Measurements from ENCODE around the gene GZMM. TPM values are rescaled to one million over a fixed set of nuclear protein-coding genes. Genes with fewer than 3 reads are reported as not detected.

The GZMM gene
- total and polyA plus RNA-seq, 7 donors = 0.11 to 0.23 (median 0.14) TPM; not detected in 4

Other genes with a start within 250 kb of the GZMM start
- 10 to 100 TPM; 19.1 to 22.2 (median 20.2) TPM for gene MIER2, start 199.3 kb upstream of the GZMM start, total RNA-seq
- gene MIER2, start 199.3 kb upstream of the GZMM start, polyA plus RNA-seq = 10 to 100 TPM; 13.3 to 18.9 (median 15.8) TPM
- 1 to 10 TPM in 3 of 4 donors, under 1 TPM in 1; 0.67 to 1.3 (median 1.1) TPM for gene C2CD4C, start 134.9 kb upstream of the GZMM start, total RNA-seq
- under 1 TPM; 0.47 to 0.97 (median 0.73) TPM for gene C2CD4C, start 134.9 kb upstream of the GZMM start, polyA plus RNA-seq
- 1 to 10 TPM; 4.5 to 9.7 (median 5.4) TPM for gene SHC2, start 83.0 kb upstream of the GZMM start, total RNA-seq
- 1 to 10 TPM; 2.2 to 2.8 (median 2.2) TPM for gene SHC2, start 83.0 kb upstream of the GZMM start, polyA plus RNA-seq
- under 1 TPM; 0.26 to 0.40 (median 0.35) TPM for gene MADCAM1, start 47.6 kb upstream of the GZMM start, total RNA-seq
- 1 to 10 TPM in 1 of 3 donors, under 1 TPM in 2; 0.08 to 1.8 (median 0.33) TPM for gene MADCAM1, start 47.6 kb upstream of the GZMM start, polyA plus RNA-seq
- 10 to 100 TPM in 2 of 4 donors, 1 to 10 TPM in 2; 8.9 to 16.3 (median 10.2) TPM for gene TPGS1, start 36.6 kb upstream of the GZMM start, total RNA-seq
- 10 to 100 TPM in 2 of 3 donors, 1 to 10 TPM in 1; 9.8 to 16.6 (median 12.6) TPM for gene TPGS1, start 36.6 kb upstream of the GZMM start, polyA plus RNA-seq
- 100 to 1,000 TPM in 1 of 4 donors, 10 to 100 TPM in 3; 72.6 to 107 (median 83.0) TPM for gene CDC34, start 12.3 kb upstream of the GZMM start, total RNA-seq
- gene CDC34, start 12.3 kb upstream of the GZMM start, polyA plus RNA-seq = 100 to 1,000 TPM; 113 to 160 (median 123) TPM
- gene BSG, start 28.5 kb downstream of the GZMM start, total RNA-seq = 100 to 1,000 TPM; 172 to 381 (median 300) TPM
- 100 to 1,000 TPM; 202 to 308 (median 299) TPM for gene BSG, start 28.5 kb downstream of the GZMM start, polyA plus RNA-seq
- under 1 TPM in 2 of 4 donors, not detected in 2; 0.08 to 0.13 TPM for gene HCN2, start 45.8 kb downstream of the GZMM start, total RNA-seq
- under 1 TPM in 2 of 3 donors, not detected in 1; 0.04 to 0.05 TPM for gene HCN2, start 45.8 kb downstream of the GZMM start, polyA plus RNA-seq
- 10 to 100 TPM; 66.1 to 99.8 (median 81.4) TPM for gene POLRMT, start 89.5 kb downstream of the GZMM start, total RNA-seq
- 10 to 100 TPM; 61.7 to 79.6 (median 66.5) TPM for gene POLRMT, start 89.5 kb downstream of the GZMM start, polyA plus RNA-seq
- under 1 TPM in 2 of 4 donors, not detected in 2; 0.15 to 0.26 TPM for gene FGF22, start 95.8 kb downstream of the GZMM start, total RNA-seq
- gene FGF22, start 95.8 kb downstream of the GZMM start, polyA plus RNA-seq = under 1 TPM; 0.14 to 0.42 (median 0.16) TPM
- 10 to 100 TPM; 25.2 to 62.9 (median 50.4) TPM for gene RNF126, start 119.2 kb downstream of the GZMM start, total RNA-seq
- gene RNF126, start 119.2 kb downstream of the GZMM start, polyA plus RNA-seq = 10 to 100 TPM; 48.8 to 72.1 (median 63.3) TPM
- 10 to 100 TPM in 2 of 4 donors, 1 to 10 TPM in 2; 5.4 to 11.5 (median 8.5) TPM for gene FSTL3, start 132.3 kb downstream of the GZMM start, total RNA-seq
- gene FSTL3, start 132.3 kb downstream of the GZMM start, polyA plus RNA-seq = 10 to 100 TPM in 1 of 3 donors, 1 to 10 TPM in 2; 4.3 to 30.3 (median 6.1) TPM
- under 1 TPM in 1 of 4 donors, not detected in 3; 0.25 TPM for gene PRSS57, start 151.4 kb downstream of the GZMM start, total RNA-seq
- gene PRSS57, start 151.4 kb downstream of the GZMM start, polyA plus RNA-seq = under 1 TPM in 1 of 3 donors, not detected in 2; 0.05 TPM
- 10 to 100 TPM in 2 of 4 donors, 1 to 10 TPM in 2; 9.3 to 17.9 (median 10.9) TPM for gene PALM, start 164.9 kb downstream of the GZMM start, total RNA-seq
- gene PALM, start 164.9 kb downstream of the GZMM start, polyA plus RNA-seq = 1 to 10 TPM; 4.9 to 9.6 (median 6.8) TPM
- gene MISP, start 207.1 kb downstream of the GZMM start, total RNA-seq = under 1 TPM in 1 of 4 donors, not detected in 3; 0.08 TPM
- under 1 TPM in 2 of 3 donors, not detected in 1; 0.09 to 0.13 TPM for gene MISP, start 207.1 kb downstream of the GZMM start, polyA plus RNA-seq